Stimulated activated CD8-positive, alpha-beta memory T cell treated with anti-CD3 and anti-CD28 coated beads, Interleukin-4, amount 100 ng/mL, for 48 hours (primary cell): ENCODE results near the gene CHST3.
A peak's percentile ranks its signal among the peaks of the same experiment; 100 is the strongest.
"Not testable (repeated sequence)": the region's sequence is repeated elsewhere in the genome, so short reads cannot be mapped to it uniquely, and the experiment has no call there.

Experiments used
- DNase-seq: peaks from one replicate; pipeline ENCODE4 v3.0.0-alpha.2; 2020

CHST3 gene, protein sequence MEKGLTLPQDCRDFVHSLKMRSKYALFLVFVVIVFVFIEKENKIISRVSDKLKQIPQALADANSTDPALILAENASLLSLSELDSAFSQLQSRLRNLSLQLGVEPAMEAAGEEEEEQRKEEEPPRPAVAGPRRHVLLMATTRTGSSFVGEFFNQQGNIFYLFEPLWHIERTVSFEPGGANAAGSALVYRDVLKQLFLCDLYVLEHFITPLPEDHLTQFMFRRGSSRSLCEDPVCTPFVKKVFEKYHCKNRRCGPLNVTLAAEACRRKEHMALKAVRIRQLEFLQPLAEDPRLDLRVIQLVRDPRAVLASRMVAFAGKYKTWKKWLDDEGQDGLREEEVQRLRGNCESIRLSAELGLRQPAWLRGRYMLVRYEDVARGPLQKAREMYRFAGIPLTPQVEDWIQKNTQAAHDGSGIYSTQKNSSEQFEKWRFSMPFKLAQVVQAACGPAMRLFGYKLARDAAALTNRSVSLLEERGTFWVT

DNA sequence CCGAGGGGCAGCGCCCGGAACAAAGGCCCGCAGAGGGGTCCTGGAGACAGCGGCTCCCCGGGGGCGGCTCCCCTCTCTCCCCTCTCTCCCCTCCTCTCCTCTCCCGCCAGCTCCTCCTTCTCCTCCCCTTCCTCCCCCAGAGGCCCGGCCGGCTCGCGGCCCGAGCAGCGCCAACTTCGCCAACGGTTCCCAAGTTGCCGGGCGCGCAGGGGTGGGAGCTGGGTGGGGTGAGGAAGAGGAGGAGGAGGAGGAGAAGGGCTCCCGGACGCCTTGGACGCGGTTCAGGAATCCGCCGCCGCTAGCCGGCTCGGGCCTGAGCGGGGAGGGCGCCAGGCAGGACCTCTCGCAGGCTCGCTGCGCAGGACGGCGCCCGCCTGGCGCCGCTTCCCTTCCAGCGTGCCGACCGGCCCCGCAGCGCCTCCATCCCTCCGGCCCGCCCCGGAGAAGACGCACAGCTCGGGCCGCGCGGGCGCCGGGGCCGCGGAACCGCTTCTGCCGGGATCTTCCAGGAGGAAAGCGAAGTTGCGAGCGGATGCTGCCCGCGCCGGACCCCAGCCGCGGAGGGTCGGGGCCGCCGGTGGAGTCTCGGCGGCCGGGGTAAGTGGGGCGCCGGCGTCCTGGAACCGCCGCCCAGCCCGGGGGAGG lies at the start of gene CHST3:
CHST3 (plus strand) TSS at position 298 of the 645 bp plus-strand sequence. CDS start 41,448 bp downstream, outside the sequence.
- DNase-seq = peak; percentile 42

DNA sequence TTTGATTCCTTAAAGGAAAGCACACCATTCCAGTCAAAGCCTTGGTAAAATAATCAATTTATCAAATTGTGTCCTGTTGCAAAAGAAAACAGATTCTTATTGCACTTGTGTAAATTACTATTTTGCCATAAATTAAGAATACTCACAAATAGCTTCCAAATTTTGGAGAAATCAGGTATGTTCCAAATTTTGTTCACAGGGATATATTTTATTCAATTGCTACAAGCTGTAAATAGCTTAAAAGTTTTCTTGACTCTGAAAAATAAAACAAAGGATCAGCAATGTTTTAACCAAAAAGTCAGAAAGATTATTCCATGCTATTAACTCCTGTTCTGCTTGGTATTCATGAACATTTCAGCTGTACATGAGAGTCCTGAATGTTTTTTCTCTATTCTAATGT lies 47.4 kb upstream of the CHST3 start:
- DNase-seq = no peak

DNA sequence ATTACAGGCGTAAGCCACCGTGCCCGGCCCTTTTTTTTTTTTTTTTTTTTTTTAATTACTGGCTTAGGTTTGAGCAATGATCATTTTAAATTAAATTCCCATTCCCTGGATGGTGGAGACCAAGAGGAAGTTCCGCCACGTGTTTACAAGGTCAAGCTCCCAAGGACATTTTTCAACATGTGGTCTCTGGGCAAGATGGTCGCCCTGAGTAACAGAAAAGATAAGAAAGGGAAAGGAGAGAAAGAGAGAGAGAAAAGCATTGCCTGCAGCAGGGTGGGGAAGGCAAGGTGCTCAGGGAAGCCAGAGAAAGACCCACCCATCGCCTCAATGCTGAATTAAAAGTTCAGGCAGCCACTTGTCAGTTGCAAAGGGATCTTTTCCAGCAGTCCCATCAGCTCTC lies 45.2 kb upstream of the CHST3 start:
- no peak for DNase-seq

DNA sequence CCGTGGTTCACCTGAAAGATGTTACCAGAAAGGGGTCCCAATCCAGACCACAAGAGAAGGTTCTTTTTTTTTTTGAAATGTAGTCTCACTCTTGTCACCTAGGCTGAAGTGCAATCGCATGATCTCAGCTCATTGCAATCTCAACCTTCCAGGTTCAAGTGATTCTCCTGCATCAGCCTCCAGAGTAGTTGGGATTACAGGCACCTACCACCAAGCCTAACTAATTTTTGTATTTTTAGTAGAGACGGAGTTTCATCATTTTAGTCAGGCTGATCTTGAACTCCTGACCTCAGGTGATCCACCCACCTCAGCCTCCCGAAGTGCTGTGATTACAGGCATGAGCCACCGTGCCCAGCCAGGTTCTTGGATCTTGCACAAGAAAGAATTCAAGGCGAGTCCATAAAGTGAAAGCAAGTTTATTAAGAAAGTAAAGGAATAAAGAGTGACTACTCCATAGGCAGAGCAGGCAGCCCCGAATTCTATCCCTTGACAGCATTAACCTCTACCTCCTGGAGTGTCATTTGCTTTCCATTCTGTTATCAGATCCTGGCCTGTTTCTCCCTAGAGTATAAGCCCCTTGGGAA lies 44.1 kb upstream of the CHST3 start:
- DNase-seq = not testable (repeated sequence)

DNA sequence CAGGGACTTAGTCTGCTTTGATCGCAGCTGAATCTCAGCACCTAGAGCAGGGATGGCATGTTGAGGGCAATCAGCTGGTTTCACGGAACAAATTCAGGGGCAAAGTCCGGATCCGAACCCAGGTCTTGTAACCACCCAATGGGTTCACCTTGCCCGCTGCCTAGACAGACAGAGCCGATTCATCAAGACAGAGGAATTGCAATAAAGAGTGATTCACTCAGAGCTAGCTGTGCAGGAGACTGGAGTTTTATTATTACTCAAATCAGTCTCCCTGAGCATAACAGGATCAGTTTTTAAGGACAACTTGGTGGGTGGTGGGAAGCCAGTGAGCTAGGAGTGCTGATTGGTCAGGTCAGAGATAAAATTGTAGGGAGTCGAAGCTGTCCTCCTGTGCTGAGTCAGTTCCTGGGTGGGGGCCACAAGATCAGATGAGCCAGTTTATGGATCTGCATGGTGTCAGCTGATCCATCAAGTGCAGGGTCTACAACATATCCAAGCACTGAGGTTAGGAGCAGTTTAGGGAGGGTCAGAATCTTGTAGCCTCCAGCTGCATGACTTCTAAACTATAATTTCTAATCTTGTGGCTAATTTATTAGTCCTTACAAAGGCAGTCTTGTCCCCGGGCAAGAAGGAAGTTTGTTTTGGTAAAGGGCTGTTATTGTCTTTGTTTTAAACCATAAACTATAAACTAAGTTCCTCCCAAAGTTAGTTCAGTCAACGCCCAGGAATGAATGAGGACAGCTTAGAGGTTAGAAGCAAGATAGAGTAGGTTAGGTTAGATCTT lies 43.5 kb upstream of the CHST3 start:
- DNase-seq = no peak

DNA sequence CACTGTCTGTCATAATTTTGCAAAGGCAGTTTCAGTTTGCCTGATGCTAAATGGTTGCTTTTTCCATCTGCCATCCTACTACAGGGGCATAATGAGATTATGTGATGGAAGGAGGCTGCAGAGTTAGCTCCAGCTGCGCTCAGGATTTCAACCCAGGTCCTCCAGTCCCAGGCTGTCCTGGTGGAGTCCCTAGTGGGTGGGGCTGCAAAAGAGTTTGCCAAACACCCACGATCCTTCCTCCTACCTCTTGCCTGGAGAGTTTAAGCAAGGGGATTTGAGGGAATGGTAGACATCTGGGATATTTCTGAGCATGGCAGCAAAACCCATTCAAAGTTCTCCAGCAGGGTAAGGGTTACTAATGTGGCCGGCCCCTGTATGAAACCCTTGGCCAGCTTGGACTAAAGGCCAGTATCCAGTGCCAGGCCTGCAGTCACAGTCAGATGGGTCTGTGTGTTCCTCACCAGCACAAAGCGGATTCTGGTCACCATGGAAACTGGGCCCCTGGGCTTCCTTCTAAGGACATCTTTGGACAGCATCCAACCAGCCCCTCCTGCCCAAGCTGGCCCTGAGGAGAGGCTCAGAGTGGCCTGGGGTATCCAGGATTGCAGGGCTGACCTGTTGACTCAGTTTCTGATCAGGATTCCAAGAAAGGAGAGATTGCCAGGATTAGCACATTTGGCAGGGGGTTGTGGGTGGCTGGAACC lies 42.7 kb upstream of the CHST3 start:
- no peak for DNase-seq

DNA sequence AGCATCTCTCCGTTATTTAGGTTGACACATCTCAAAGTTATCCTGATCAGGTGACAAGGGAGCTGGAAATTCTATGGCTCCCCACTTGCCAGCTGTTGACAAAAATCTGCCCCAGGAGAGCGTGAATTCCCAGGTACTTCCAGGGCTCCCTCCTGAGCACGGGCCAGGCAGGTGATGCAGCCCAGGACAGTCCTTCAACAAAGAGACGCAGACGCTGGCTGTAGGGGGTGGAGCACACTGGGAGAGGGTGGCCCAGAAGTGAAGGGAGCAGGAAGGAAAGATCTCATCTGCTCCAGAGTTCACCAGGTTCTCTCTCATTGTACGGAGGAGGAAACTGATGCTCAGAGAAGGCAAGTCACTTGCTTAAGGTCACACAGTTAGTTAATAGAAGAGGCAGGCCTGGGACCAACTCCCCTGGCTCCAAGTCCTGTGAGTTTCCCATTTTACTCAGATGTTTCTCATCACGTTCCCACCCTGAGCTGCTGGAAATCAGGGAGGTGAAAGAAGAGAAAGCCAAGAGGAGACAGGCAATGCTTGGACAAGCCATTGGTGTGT lies 41.0 kb upstream of the CHST3 start:
- DNase-seq = no peak

DNA sequence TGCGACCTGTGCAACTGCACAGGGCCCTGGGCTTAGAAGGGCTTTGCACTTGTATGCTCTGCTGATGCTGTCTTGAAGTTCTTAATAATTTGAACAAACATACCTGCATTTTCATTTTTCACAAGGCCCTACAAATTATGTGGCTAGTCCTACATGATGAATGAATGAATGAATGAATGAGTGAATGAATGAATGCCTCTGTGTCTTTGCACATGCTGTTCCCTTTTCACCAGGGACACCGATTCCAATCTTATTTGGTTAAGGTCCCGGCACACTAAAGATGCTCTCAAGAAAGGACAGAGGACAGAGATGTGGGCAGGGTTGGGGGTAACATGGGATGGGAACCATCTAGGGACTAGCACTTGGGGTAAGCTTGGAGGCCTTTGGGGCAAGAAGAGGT lies 39.4 kb upstream of the CHST3 start:
- DNase-seq = no peak

DNA sequence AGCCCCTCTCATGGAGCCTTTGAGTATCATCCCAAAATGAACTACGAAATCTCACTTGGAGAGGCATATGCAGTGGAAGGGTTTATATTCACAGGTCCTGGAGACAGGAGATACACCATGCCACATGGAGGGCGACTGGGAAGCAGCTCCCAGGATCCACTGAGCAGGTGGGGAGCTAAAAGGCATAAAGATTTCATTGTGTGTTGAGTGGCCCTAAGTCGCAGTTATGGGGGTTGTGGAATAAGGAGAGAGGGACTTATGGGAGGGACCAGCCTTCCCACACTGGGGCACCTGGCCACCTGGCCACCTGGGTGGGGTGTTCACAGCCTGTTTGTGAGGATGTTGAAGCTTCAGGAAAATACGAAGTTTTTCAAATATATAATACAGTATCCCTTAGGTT lies 37.0 kb upstream of the CHST3 start:
- DNase-seq = no peak

DNA sequence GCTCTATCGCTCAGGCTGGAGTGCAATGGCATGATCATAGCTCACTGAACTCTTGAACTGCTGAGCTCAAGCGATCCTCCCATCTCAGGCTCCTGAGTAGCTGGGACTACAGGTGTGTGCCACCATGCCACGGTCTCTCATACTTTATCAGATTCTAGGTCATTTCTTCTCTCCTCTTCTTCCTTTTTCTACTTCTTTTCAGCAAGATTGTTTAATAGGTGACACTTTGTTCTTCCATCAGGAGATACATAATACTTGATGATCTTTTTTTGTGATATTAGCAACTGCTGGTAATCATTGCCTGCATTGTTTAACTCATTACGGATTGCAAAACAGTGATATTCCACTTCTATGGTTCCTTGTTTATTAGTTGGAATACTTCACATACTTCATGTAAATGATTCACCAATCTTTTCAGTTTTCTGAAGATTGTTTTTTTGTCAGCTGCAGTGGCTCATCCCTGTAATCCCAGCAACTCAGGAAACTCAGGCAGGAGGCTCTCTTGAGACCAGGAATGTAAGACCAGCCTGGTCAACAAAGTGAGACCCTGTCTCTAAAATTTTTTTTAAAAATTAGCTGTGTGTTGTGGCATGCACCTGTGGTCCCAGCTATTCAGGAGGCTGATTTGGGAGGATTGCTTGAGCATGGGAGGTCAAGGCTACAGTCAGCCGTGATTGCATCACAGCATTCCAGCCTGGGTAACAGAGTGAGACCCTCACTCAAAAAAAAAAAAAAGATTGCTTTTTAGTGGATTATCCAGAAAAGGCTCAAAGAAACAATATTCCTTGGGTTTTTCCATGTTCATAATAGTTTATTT lies 36.2 kb upstream of the CHST3 start:
- DNase-seq = no peak

DNA sequence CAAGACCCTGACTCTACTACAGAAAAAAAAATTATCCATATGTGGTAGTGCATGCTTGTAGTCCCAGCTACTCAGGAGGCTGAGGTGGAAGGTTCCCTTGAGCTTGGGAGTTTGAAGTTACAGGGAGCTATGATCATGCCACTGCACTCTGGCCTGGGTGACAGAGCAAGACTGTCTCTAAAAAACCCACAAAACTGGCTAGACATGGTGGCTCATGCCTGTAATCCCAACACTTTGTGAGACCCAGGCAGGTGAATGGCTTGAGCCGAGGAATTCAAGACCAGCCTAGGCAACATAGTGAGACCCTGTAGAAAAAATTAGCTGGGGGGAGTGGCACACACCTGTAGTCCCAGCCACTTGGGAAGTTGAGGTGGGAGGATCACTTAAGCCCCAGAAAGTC lies 32.9 kb upstream of the CHST3 start:
- DNase-seq = no peak

DNA sequence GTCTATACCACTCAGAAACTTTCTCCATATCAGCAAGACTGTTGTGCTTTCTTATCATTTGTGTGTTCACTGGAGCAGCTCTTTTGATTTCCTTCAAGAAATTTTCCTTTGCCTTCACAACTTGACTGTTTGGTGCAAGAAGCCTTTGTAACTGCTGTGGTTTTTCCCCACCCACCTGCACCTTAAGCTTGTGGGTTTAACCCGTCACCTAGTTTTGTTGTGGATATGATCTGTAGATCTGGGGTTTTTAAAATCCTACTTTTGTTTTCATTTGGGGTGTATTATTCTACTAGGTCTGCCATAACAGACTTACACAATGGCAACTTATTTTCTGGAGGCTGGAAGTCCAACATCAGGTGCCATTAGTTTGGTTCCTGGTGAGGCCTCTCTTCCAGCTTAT lies 30.5 kb upstream of the CHST3 start:
- peak; percentile 71 for DNase-seq

DNA sequence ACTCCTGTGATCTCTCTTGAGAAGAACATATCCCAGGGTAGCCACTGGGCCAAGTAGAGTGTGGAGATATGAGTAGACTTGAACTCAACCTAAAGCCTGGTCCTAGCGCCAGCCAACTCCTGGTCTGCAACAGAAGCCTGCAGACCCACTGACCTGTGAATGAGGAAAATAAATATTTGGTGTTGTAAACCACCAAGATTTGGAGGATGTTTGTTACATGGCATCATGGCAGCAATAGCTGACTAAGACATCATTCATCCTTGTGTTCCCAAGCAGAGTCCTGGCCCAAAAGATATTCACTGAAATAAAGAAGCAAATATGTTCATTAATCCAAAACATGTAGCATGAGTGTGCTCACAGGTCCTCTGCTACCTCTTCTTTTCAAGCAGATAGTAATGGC lies 26.0 kb upstream of the CHST3 start:
- no peak for DNase-seq

DNA sequence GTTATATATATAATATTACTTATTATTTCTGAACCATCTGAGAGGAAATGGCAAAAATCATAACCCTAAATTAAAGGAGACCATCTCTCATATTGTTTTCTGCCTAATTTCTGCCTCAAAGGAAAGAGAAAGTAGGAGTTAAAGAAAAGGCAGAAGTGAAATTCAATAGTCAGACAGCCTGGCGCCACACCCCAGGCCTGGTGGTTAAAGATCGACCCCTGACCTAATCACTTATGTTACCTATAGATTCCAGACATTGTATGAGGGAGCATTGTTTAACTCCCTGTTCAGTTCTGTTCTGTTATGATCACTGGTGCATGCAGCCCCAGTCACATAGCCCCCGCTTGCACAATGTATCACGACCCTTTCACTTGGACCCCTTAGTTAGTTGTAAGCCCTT lies 24.9 kb upstream of the CHST3 start:
- no peak for DNase-seq

DNA sequence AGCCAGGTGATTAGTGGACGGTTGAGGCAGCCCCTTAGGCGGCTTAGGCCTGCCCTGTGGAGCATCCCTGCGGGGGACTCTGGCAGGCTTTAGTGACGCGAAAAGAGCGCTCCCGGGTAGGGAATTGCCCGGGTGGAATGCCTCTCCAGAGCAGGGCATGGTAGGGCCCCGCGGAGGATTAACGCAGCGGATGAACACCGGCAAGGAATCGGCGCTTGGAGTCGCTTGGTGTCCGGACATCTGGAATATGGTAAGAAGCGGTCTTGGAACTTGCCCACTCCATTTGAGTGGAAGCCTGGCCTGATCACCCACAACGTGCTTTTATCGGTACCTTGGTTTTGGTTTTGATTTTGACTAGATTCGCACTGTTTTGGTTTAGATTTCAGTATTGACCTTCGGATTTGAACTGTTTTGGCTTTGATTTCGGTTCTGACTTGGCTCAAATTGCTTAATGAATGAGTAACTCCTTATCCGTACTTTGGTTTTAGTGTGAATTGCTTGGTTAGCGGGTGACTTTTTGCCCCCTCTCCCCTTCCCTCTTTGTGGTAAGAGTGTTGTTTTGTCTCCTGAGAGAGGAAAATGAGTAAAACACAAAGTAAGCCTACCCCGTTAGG lies 24.2 kb upstream of the CHST3 start:
- DNase-seq = no peak

DNA sequence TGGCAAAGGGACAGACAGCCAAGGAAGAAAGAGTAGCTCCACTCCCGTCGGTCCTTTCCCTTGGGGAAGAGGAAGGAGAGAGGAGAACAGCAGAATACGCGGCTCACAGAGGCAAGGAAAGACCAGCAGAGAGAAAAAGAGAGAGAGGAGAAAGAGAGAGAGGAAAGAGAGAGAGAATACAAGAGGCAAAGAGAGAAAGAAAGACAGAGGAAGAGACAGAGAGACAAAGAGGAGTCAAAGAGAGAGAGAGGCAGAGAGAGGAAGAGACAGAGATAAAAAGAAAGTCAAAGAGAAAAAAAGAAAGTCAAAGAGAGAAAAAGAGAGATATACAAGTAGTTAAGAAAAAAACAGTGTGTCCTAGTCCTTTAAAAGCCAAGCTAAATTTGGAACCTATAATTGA lies 23.4 kb upstream of the CHST3 start:
- no peak for DNase-seq

DNA sequence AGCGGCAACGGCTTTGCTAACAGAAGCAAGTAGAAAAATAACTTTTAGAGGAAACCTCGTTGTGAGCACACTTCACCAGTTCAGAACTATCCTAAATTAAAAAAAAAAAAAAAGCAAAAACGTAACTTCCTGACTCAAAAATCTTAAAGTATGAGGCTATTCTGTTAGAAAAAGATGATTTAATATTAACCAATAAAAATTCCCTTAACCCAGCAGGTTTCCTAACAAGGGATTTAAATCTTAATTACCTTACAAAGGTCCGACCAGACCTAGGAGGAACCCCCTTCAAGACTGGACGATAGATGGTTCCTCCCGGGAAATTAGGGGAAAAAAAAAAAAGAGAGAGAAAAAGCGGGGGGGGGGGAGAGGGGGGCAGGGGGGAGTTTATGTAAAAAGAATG lies 22.9 kb upstream of the CHST3 start:
- DNase-seq = no peak

DNA sequence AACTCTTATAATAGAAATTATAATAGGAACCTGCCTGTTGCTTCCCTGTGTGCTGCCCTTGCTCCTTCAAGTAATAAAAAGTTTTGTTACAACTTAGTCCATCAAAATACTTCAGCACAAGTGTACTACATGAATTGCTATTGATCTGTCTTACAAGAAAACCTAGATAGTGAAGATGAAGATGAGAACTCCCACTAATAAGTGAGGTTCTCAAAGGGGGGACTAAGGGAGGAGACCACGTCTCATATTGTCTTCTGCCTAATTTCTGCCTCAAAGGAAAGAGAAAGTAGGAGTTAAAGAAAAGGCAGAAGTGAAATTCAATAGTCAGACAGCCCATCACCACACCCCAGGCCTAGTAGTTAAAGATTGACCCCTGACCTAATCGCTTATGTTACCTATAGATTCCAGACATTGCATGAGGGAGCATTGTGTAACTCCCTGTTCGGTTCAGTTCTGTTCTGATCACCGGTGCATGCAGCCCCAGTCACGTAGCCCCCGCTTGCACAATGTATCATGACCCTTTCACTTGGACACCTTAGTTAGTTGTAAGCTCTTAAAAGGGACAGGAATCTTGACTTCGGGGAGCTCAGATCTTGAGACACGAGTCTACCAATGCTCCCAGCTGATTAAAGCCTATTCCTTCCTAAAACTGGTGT lies 18.2 kb upstream of the CHST3 start:
- no peak for DNase-seq

DNA sequence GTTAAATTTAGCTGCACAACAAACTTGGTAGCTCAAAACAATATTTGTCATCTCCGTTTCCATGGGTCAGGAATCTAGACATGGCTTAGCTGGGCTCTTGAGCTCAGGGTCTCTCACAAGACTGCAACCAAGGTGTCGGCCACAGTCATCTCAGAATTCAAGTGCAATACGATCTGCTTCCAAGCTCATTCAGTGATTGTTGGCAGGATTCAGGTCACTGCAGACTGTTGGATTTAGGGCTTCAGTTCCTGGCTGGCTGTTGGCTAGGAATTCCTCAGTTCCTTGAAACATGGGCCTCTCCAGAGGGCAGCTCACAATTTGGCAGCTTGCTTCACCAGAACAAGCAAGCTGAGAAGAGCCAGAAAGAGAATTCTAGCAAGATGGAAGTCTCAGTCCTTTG lies 17.5 kb upstream of the CHST3 start:
- DNase-seq = no peak

DNA sequence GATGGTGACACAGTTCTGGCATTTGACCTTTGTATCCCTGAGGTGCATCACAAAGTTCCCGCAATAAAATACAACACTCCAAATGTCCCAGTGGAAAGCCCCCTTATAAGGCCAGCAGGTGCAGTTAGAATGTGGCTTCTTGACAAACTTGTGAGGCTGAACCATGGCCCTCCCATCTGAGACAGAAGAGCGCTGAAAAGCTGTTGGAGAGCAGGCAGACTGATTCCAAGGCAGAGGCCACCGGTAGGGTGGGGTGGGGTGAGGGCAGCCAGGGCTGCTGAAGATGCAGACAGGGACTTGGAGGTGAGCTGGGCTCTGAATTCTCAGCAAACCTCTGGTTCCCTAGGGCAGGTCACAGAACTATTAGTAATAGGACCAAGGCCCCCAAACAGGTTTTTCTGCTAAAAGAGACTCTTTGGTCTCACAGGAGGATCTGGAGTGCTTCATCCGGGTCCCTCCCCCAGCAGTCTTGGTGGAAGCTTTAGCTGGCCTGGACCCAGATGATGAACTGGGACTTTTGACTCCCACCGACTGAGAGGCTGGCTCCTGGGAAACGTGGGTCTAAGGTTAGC lies 15.6 kb upstream of the CHST3 start:
- no peak for DNase-seq
